GM12878 (cell line): ENCODE data around the gene SUPT4H1. TPM values are rescaled to one million over a fixed set of nuclear protein-coding genes. Genes with fewer than 3 reads are reported as not detected.

Source experiments
- ATAC-seq: fragments of 200-7000 bp; cut with Tn5 transposase; 3 replicates; pipeline ENCODE4 v1.9.1; 2020; ENCODE audit warnings: mild to moderate bottlenecking, moderate library complexity
- BruUV-seq: library from RNA; stranded (reverse); fragments of 400-500 nt; replicated peaks from 2 replicates; lab custom pipeline; 2021; lab: Mats Ljungman, UMichigan
- CTCF ChIA-PET: fragments of 300-600 bp; sonication (Branson Sonifier 250); formaldehyde crosslinking; extraction: SDS; loops from one replicate; lab custom pipeline; 2021; ENCODE audit warnings: inconsistent platforms; lab: Yijun Ruan, JAX
- POLR2A ChIA-PET: fragments of 350-600 bp; formaldehyde crosslinking; extraction: SDS; loops from one replicate; lab custom pipeline; 2021; ENCODE audit warnings: inconsistent platforms; lab: Charles Lee
- RAD21 ChIA-PET: fragments of 300-600 bp; sonication (Branson Sonifier 250); formaldehyde crosslinking; loops from one replicate; lab custom pipeline; 2023; ENCODE audit warnings: antibody characterized with exemption; ENCODE audit not compliant: unreplicated experiment; lab: Charles Lee
- SMC1A ChIA-PET: fragments of 300-600 bp; sonication (Branson Sonifier 250); formaldehyde crosslinking; loops from one replicate; lab custom pipeline; 2023; ENCODE audit not compliant: unreplicated experiment, uncharacterized antibody; lab: Charles Lee
- DNase-seq: peaks from one replicate; pipeline ENCODE4 v3.0.0-alpha.2; 2011; ENCODE audit warnings: low read depth, low spot score
- FAIRE-seq: peaks from 3 replicates; lab custom pipeline; 2011; peaks lifted over from hg19 to GRCh38; lab: Jason Lieb, UNC
- H2AFZ ChIP-seq: 2 replicates; pipeline ENCODE4 v1.6.0; 2011; ENCODE audit warnings: low read depth, low read length, control low read depth; ENCODE audit not compliant: control insufficient read depth
- H3K27ac ChIP-seq: 2 replicates; pipeline ENCODE4 v1.5.1; 2011; ENCODE audit warnings: control low read depth; ENCODE audit not compliant: control insufficient read depth, insufficient read depth
- H3K27me3 ChIP-seq, 2 experiments: replicated peaks in 1 of 2; 2 replicates each; pipeline versions ENCODE4 v1.6.0 to v1.6.1; 2011; ENCODE audit warnings: low read length in 1 of 2; ENCODE audit not compliant: control insufficient read depth in 2 of 2, insufficient read depth in 2 of 2
- H3K36me3 ChIP-seq, 2 experiments: 2 replicates each; pipeline ENCODE4 v1.5.1; 2011; ENCODE audit warnings: low read length in 1 of 2; ENCODE audit not compliant: control insufficient read depth in 2 of 2, insufficient read depth in 2 of 2
- H3K4me1 ChIP-seq: 2 replicates; pipeline ENCODE4 v1.6.1; 2011; ENCODE audit warnings: mild to moderate bottlenecking, low read length, moderate library complexity, mixed read lengths; ENCODE audit not compliant: control insufficient read depth, insufficient read depth
- H3K4me2 ChIP-seq: 2 replicates; pipeline ENCODE4 v1.6.0; 2011; ENCODE audit warnings: control low read depth; ENCODE audit not compliant: control insufficient read depth, insufficient read depth
- H3K4me3 ChIP-seq: fragments of 200-600 bp; sonication (generic); 2 replicates; pipeline ENCODE4 v1.5.1; 2016
- H3K79me2 ChIP-seq: 2 replicates; pipeline ENCODE4 v1.6.0; 2011; ENCODE audit warnings: low read length; ENCODE audit not compliant: control insufficient read depth, insufficient read depth
- H3K9ac ChIP-seq: 2 replicates; pipeline ENCODE4 v1.8.0; 2011; ENCODE audit warnings: low read length, control low read depth, mixed read lengths; ENCODE audit not compliant: control insufficient read depth, insufficient read depth
- H3K9me3 ChIP-seq: replicated peaks from 3 replicates; pipeline ENCODE4 v1.5.1; 2011; ENCODE audit warnings: mild to moderate bottlenecking, low read length; ENCODE audit not compliant: control insufficient read depth, insufficient read depth
- H4K20me1 ChIP-seq: 2 replicates; pipeline ENCODE4 v1.6.0; 2011; ENCODE audit not compliant: control insufficient read depth, insufficient read depth
- ASH2L ChIP-seq: fragments of 300-600, 200-600 bp; sonication (generic); IDR thresholded peaks from 2 replicates; pipeline ENCODE4 v1.6.1; 2017; ENCODE audit warnings: low read depth, mild to moderate bottlenecking, borderline replicate concordance
- NBN ChIP-seq: fragments of 450-650 bp; IDR thresholded peaks from 2 replicates; pipeline ENCODE4 v1.6.1; 2016
- NFYA ChIP-seq: IDR thresholded peaks from 2 replicates; pipeline ENCODE4 v1.6.1; 2011; ENCODE audit warnings: low read depth, mild to moderate bottlenecking, low read length, improper control_type of control experiment, borderline replicate concordance
- SUPT20H ChIP-seq: IDR thresholded peaks from 2 replicates; pipeline ENCODE4 v1.6.1; 2011; ENCODE audit warnings: low read depth, mild to moderate bottlenecking, low read length, moderate library complexity, borderline replicate concordance; ENCODE audit not compliant: control insufficient read depth
- TBL1XR1 ChIP-seq: IDR thresholded peaks from 2 replicates; pipeline ENCODE4 v1.6.1; 2012; ENCODE audit warnings: low read depth, low read length, improper control_type of control experiment
- ZBED1 ChIP-seq: IDR thresholded peaks from 2 replicates; pipeline ENCODE4 v1.6.1; 2016; ENCODE audit warnings: borderline replicate concordance
- ZNF207 ChIP-seq: fragments of 450-650 bp; IDR thresholded peaks from 2 replicates; pipeline ENCODE4 v1.6.1; 2014; ENCODE audit warnings: antibody characterized with exemption, mild to moderate bottlenecking, borderline replicate concordance
- WGBS: methylation state at CpG from one replicate; pipeline ENCODE4 v1.1.6; 2016; ENCODE audit warnings: low lambda C conversion rate; ENCODE audit not compliant: insufficient replicate concordance, insufficient coverage; ENCODE audit errors: missing lambda C conversion rate; 5-methylcytosine and 5-hydroxymethylcytosine counted together
- in situ Hi-C: fragments of 300-500 bp; cut with MboI; formaldehyde crosslinking; loops from 9 replicates; pipeline ENCODE4 v1.14.3; 2018; ENCODE audit warnings: mixed read lengths
- intact Hi-C: fragments of 100-400 bp; cut with micrococcal nuclease; formaldehyde crosslinking; loops from one replicate; pipeline ENCODE4 v1.14.2; 2022; ENCODE audit not compliant: unreplicated experiment
- polyA plus RNA-seq, 11 experiments: library from polyadenylated mRNA; depleted of rRNA in 4 of 11; unstranded in 6 of 11; stranded (reverse) in 5 of 11; fragments of >200 nt; fragmentation: Nextera tagmentation in 4 of 11; fragmentation: Illumina TruSeq in 1 of 11; extraction: Ambion mirVana in 4 of 11; extraction: Trizol in 1 of 11; gene quantifications; 1 replicate in 1 of 11; 2 replicates in 10 of 11; pipeline versions ENCODE4 v1.2.1 to v1.2.3, GENCODE V29; 2011 to 2016; ENCODE audit warnings: inconsistent platforms in 2 of 11, missing spikeins in 2 of 11, low read depth in 1 of 11
- total RNA-seq, 4 experiments: library from RNA; depleted of rRNA in 3 of 4; stranded (reverse); fragments of >200 nt in 3 of 4; fragmentation: Illumina TruSeq in 1 of 4; extraction: Trizol in 1 of 4; gene quantifications; 2 replicates each; pipeline versions ENCODE4 v1.2.1 to v1.2.3, GENCODE V29; 2013 to 2021
- TF ChIP-seq, protein P1 (sequence below): fragments of 450-650 bp; formaldehyde crosslinking; IDR thresholded peaks from 2 replicates; pipeline ENCODE4 v1.5.0; 2022; ENCODE audit warnings: mild to moderate bottlenecking, missing genetic modification characterization

SUPT4H1 gene
- total and polyA plus RNA-seq, 10 of the 15 experiments (the other 5 are each of a cell fraction or from before 2014, with no cell fraction given), result 83.8 to 293 (median 128) TPM

GRCh38 chr17:58399974-58400373 is 48.0 kb upstream of the SUPT4H1 start:
- TF ChIP-seq ASH2L, result no peak
- TF ChIP-seq, all 136 proteins: peak for 0
- ChIA-PET CTCF (interaction anchor here (0.6 to 1.8 kb wide), 10 partner anchors 10 to 106 kb away, joined by 3 to 5 read pairs (median 3); partner anchors contain the start of gene SUPT4H1), POLR2A (interaction anchor here (0.5 to 2.1 kb wide), 3 partner anchors 13 to 63 kb away, joined by 4 to 6 read pairs (median 6); no protein-coding TSS in a partner anchor), RAD21 (interaction anchor here (1.0 to 1.6 kb wide), 2 partner anchors 18 to 56 kb away, joined by 3 to 4 read pairs; partner anchors contain the start of gene RNF43), SMC1A (interaction anchor here (0.7 to 2.0 kb wide), 9 partner anchors 9 to 56 kb away, joined by 3 to 9 read pairs (median 4); partner anchors contain the start of genes RNF43 and SUPT4H1)
- H3K4me3 ChIP-seq, result no peak overlapping the region
- no peak overlapping the region for H3K27ac ChIP-seq
- FAIRE-seq, result no peak
- no peaks in the 10 kb centered on the region; a peak in 1 of 4 replicates for H3K27me3 ChIP-seq
- no peak for ATAC-seq
- intact Hi-C loops (no loop called here), in situ Hi-C loops (no loop called here)
- H3K9ac ChIP-seq, result no peak overlapping the region
- H3K79me2 ChIP-seq, result peaks cover 10% of the 10 kb centered on the region
- no peaks in the 10 kb centered on the region for H3K36me3 ChIP-seq
- H3K4me1 ChIP-seq, result no peaks in the 10 kb centered on the region
- BruUV-seq, result no TSS peak
- DNase-seq, result no peak
- WGBS, result 69% methylated on average over 3 of the region's 3 CpGs
- no peaks in the 10 kb centered on the region for H4K20me1 ChIP-seq
- no peaks in the 10 kb centered on the region for H3K9me3 ChIP-seq
- H3K4me2 ChIP-seq, result no peak overlapping the region
- H2AFZ ChIP-seq, result no peak overlapping the region

DNA sequence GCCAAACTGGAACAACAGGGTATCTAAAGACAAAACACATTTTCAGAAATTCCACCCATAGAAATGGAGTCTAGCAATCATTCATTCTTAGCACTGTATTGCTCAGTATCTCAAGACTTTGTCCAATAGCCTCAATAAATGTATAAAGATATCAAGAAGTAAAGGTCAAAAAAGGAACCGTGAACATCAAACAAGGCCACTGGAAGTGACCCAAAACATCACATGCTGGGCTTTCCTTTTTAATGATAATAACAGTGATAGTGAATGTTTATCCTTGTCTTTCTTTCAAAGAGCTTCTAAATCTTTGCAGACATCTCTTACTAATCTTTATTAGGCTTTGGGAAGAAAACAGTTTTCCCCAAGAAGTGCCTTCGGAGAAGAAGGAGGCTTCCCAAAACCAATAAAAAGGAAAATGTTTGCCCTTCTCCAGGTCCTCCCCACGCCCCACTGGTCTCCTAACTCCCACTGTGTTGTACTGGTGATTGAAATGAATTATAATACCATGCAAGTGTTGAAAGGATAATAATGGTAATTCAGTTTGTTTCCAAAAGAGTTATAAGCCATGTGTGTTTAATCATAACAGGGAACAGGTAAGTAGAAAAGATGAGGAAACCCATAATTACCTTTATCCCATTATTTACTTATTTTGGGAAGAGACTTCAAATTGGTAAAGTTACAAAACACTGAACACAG is 46.7 kb upstream of the SUPT4H1 start:
- ChIA-PET POLR2A (no interaction called here), SMC1A (interaction anchor here (1.0 to 1.6 kb wide), 4 partner anchors 9 to 19 kb away, joined by 4 to 7 read pairs (median 4); partner anchors contain the start of gene RNF43), RAD21 (no interaction called here), CTCF (interaction anchor here (1.0 to 1.4 kb wide), 4 partner anchors 9 to 19 kb away, joined by 4 to 9 read pairs (median 4); partner anchors contain the start of gene RNF43)
- ATAC-seq, result no peak
- no peak for DNase-seq
- H2AFZ ChIP-seq, result no peak overlapping the region
- no peaks in the 10 kb centered on the region; a peak in 1 of 4 replicates for H3K27me3 ChIP-seq
- H3K79me2 ChIP-seq, result peaks cover 5% of the 10 kb centered on the region
- no peak for FAIRE-seq
- no peak overlapping the region for H3K27ac ChIP-seq
- H3K4me2 ChIP-seq, result no peak overlapping the region
- H3K9ac ChIP-seq, result no peak overlapping the region
- no TSS peak for BruUV-seq
- no peaks in the 10 kb centered on the region for H3K4me1 ChIP-seq
- in situ Hi-C loops, result no loop called here
- H4K20me1 ChIP-seq, result no peaks in the 10 kb centered on the region
- intact Hi-C loops, result no loop called here
- H3K36me3 ChIP-seq, result no peaks in the 10 kb centered on the region
- no peaks in the 10 kb centered on the region for H3K9me3 ChIP-seq
- no peak overlapping the region for H3K4me3 ChIP-seq
- WGBS, result 26% methylated on average over 3 of the region's 3 CpGs
- TF ChIP-seq SUPT20H (no peak), ZBED1 (no peak), ZNF207 (no peak), NBN (no peak), NFYA (no peak), TBL1XR1 (no peak)
- TF ChIP-seq, protein P1, sequence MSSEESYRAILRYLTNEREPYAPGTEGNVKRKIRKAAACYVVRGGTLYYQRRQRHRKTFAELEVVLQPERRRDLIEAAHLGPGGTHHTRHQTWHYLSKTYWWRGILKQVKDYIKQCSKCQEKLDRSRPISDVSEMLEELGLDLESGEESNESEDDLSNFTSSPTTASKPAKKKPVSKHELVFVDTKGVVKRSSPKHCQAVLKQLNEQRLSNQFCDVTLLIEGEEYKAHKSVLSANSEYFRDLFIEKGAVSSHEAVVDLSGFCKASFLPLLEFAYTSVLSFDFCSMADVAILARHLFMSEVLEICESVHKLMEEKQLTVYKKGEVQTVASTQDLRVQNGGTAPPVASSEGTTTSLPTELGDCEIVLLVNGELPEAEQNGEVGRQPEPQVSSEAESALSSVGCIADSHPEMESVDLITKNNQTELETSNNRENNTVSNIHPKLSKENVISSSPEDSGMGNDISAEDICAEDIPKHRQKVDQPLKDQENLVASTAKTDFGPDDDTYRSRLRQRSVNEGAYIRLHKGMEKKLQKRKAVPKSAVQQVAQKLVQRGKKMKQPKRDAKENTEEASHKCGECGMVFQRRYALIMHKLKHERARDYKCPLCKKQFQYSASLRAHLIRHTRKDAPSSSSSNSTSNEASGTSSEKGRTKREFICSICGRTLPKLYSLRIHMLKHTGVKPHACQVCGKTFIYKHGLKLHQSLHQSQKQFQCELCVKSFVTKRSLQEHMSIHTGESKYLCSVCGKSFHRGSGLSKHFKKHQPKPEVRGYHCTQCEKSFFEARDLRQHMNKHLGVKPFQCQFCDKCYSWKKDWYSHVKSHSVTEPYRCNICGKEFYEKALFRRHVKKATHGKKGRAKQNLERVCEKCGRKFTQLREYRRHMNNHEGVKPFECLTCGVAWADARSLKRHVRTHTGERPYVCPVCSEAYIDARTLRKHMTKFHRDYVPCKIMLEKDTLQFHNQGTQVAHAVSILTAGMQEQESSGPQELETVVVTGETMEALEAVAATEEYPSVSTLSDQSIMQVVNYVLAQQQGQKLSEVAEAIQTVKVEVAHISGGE (CRISPR knock-in tag), result no peak
